GM23338 (cell line): ENCODE results near the gene SYNE1.

ENCODE experiments used
- CREB1 ChIP-seq: fragments of 250-450 bp; sonication (Bioruptor Pico); IDR thresholded peaks from 2 replicates; pipeline ENCODE4 v1.5.0; 2020; ENCODE audit warnings: low read depth, mild to moderate bottlenecking, moderate library complexity
- EZH2 ChIP-seq: fragments of 200-600 bp; sonication (generic); IDR thresholded peaks from one replicate; pipeline ENCODE4 v1.8.0; 2017; ENCODE audit warnings: antibody characterized with exemption, mild to moderate bottlenecking, low read depth; ENCODE audit not compliant: unreplicated experiment
- EZH2phosphoT487 ChIP-seq: fragments of 200-600 bp; sonication (generic); IDR thresholded peaks from one replicate; pipeline ENCODE4 v1.8.1; 2018; ENCODE audit warnings: antibody characterized with exemption; ENCODE audit not compliant: unreplicated experiment
- JUNB ChIP-seq: IDR thresholded peaks from one replicate; pipeline ENCODE4 v1.6.1; 2016; ENCODE audit warnings: antibody characterized with exemption; ENCODE audit not compliant: unreplicated experiment
- NANOG ChIP-seq: IDR thresholded peaks from 2 replicates; pipeline ENCODE4 v1.6.1; 2016; ENCODE audit warnings: antibody characterized with exemption, borderline replicate concordance
- POLR2AphosphoS5 ChIP-seq: IDR thresholded peaks from 2 replicates; pipeline ENCODE4 v1.6.1; 2016; ENCODE audit warnings: antibody characterized with exemption, low read depth
- STAT1 ChIP-seq: IDR thresholded peaks from one replicate; pipeline ENCODE4 v1.6.1; 2016; ENCODE audit warnings: antibody characterized with exemption; ENCODE audit not compliant: unreplicated experiment
- ZNF114 ChIP-seq: fragments of 250-450 bp; sonication (Bioruptor Pico); IDR thresholded peaks from 2 replicates; pipeline ENCODE4 v1.5.0; 2020; ENCODE audit warnings: mild to moderate bottlenecking, moderate library complexity
- ZNF331 ChIP-seq: fragments of 250-450 bp; sonication (Bioruptor Pico); IDR thresholded peaks from 2 replicates; pipeline ENCODE4 v1.5.0; 2020; ENCODE audit warnings: low read depth, mild to moderate bottlenecking, moderate library complexity
- TF ChIP-seq, protein P1 (sequence below), 2 experiments: fragments of 200-600 bp in 1 of 2; sonication (generic) in 1 of 2; conservative IDR thresholded peaks; 2 replicates each; pipeline versions ENCODE4 v1.5.1 to v1.6.1; 2016 to 2017; ENCODE audit warnings: antibody characterized with exemption in 2 of 2, low read depth in 2 of 2, mild to moderate bottlenecking in 2 of 2, moderate library complexity in 1 of 2
- TF ChIP-seq, protein P2 (sequence below): IDR thresholded peaks from one replicate; pipeline ENCODE4 v1.6.1; 2018; ENCODE audit warnings: antibody characterized with exemption; ENCODE audit not compliant: unreplicated experiment
- TF ChIP-seq, protein P3 (sequence below): fragments of 250-450 bp; sonication (Bioruptor Pico); IDR thresholded peaks from 2 replicates; pipeline ENCODE4 v1.5.0; 2020; ENCODE audit warnings: mild to moderate bottlenecking, moderate library complexity
- TF ChIP-seq, protein P4 (sequence below): IDR thresholded peaks from 2 replicates; pipeline ENCODE4 v1.6.1; 2016; ENCODE audit warnings: antibody characterized with exemption

DNA sequence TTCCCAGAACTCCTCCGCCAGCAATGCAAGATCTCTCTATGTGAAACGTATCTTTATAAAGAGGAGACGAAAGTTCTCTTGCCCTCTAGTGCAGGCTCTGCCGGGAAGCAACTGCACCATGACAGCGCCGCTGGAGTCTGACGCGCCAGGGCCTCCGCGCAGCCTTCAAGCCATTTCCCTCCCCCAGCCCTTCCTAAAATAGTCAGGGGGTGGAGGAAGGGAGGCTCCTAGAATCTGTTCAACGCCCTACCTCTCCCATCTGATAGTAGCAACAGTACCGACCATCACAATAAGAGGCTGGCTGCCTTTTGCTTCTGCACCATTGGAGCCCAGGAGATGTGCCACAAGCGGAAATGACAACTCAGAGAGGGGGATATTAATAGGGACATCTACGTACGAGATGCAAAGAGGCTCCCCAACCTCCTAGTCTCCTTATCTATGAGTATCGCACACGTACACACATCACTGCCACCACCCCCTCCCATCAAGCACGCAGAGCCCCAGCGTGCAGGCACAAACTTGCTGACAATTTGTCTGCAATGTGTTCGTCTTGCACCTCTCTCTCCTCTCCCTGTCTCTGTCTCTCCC is 1.0 kb downstream of the SYNE1 start:
- TF ChIP-seq, protein P1, sequence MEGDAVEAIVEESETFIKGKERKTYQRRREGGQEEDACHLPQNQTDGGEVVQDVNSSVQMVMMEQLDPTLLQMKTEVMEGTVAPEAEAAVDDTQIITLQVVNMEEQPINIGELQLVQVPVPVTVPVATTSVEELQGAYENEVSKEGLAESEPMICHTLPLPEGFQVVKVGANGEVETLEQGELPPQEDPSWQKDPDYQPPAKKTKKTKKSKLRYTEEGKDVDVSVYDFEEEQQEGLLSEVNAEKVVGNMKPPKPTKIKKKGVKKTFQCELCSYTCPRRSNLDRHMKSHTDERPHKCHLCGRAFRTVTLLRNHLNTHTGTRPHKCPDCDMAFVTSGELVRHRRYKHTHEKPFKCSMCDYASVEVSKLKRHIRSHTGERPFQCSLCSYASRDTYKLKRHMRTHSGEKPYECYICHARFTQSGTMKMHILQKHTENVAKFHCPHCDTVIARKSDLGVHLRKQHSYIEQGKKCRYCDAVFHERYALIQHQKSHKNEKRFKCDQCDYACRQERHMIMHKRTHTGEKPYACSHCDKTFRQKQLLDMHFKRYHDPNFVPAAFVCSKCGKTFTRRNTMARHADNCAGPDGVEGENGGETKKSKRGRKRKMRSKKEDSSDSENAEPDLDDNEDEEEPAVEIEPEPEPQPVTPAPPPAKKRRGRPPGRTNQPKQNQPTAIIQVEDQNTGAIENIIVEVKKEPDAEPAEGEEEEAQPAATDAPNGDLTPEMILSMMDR (conservative IDR thresholded peaks at IDR 0.05; ENCODE audit: low read depth in 2 of 2), result no peak
- TF ChIP-seq EZH2 (no peak), POLR2AphosphoS5 (no peak), EZH2phosphoT487 (no peak), JUNB (no peak), NANOG (no peak), CREB1 (CRISPR knock-in tag) (no peak), ZNF331 (CRISPR knock-in tag) (no peak), ZNF114 (no peak), STAT1 (no peak)
- TF ChIP-seq, protein P2, sequence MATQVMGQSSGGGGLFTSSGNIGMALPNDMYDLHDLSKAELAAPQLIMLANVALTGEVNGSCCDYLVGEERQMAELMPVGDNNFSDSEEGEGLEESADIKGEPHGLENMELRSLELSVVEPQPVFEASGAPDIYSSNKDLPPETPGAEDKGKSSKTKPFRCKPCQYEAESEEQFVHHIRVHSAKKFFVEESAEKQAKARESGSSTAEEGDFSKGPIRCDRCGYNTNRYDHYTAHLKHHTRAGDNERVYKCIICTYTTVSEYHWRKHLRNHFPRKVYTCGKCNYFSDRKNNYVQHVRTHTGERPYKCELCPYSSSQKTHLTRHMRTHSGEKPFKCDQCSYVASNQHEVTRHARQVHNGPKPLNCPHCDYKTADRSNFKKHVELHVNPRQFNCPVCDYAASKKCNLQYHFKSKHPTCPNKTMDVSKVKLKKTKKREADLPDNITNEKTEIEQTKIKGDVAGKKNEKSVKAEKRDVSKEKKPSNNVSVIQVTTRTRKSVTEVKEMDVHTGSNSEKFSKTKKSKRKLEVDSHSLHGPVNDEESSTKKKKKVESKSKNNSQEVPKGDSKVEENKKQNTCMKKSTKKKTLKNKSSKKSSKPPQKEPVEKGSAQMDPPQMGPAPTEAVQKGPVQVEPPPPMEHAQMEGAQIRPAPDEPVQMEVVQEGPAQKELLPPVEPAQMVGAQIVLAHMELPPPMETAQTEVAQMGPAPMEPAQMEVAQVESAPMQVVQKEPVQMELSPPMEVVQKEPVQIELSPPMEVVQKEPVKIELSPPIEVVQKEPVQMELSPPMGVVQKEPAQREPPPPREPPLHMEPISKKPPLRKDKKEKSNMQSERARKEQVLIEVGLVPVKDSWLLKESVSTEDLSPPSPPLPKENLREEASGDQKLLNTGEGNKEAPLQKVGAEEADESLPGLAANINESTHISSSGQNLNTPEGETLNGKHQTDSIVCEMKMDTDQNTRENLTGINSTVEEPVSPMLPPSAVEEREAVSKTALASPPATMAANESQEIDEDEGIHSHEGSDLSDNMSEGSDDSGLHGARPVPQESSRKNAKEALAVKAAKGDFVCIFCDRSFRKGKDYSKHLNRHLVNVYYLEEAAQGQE, result no peak
- TF ChIP-seq, protein P3, sequence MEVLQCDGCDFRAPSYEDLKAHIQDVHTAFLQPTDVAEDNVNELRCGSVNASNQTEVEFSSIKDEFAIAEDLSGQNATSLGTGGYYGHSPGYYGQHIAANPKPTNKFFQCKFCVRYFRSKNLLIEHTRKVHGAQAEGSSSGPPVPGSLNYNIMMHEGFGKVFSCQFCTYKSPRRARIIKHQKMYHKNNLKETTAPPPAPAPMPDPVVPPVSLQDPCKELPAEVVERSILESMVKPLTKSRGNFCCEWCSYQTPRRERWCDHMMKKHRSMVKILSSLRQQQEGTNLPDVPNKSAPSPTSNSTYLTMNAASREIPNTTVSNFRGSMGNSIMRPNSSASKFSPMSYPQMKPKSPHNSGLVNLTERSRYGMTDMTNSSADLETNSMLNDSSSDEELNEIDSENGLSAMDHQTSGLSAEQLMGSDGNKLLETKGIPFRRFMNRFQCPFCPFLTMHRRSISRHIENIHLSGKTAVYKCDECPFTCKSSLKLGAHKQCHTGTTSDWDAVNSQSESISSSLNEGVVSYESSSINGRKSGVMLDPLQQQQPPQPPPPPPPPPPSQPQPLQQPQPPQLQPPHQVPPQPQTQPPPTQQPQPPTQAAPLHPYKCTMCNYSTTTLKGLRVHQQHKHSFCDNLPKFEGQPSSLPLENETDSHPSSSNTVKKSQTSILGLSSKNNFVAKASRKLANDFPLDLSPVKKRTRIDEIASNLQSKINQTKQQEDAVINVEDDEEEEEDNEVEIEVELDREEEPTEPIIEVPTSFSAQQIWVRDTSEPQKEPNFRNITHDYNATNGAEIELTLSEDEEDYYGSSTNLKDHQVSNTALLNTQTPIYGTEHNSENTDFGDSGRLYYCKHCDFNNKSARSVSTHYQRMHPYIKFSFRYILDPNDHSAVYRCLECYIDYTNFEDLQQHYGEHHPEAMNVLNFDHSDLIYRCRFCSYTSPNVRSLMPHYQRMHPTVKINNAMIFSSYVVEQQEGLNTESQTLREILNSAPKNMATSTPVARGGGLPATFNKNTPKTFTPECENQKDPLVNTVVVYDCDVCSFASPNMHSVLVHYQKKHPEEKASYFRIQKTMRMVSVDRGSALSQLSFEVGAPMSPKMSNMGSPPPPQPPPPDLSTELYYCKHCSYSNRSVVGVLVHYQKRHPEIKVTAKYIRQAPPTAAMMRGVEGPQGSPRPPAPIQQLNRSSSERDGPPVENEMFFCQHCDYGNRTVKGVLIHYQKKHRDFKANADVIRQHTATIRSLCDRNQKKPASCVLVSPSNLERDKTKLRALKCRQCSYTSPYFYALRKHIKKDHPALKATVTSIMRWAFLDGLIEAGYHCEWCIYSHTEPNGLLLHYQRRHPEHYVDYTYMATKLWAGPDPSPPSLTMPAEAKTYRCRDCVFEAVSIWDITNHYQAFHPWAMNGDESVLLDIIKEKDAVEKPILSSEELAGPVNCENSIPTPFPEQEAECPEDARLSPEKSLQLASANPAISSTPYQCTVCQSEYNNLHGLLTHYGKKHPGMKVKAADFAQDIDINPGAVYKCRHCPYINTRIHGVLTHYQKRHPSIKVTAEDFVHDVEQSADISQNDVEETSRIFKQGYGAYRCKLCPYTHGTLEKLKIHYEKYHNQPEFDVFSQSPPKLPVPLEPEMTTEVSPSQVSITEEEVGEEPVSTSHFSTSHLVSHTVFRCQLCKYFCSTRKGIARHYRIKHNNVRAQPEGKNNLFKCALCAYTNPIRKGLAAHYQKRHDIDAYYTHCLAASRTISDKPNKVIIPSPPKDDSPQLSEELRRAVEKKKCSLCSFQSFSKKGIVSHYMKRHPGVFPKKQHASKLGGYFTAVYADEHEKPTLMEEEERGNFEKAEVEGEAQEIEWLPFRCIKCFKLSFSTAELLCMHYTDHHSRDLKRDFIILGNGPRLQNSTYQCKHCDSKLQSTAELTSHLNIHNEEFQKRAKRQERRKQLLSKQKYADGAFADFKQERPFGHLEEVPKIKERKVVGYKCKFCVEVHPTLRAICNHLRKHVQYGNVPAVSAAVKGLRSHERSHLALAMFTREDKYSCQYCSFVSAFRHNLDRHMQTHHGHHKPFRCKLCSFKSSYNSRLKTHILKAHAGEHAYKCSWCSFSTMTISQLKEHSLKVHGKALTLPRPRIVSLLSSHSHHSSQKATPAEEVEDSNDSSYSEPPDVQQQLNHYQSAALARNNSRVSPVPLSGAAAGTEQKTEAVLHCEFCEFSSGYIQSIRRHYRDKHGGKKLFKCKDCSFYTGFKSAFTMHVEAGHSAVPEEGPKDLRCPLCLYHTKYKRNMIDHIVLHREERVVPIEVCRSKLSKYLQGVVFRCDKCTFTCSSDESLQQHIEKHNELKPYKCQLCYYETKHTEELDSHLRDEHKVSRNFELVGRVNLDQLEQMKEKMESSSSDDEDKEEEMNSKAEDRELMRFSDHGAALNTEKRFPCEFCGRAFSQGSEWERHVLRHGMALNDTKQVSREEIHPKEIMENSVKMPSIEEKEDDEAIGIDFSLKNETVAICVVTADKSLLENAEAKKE, result no peak
- TF ChIP-seq, protein P4, sequence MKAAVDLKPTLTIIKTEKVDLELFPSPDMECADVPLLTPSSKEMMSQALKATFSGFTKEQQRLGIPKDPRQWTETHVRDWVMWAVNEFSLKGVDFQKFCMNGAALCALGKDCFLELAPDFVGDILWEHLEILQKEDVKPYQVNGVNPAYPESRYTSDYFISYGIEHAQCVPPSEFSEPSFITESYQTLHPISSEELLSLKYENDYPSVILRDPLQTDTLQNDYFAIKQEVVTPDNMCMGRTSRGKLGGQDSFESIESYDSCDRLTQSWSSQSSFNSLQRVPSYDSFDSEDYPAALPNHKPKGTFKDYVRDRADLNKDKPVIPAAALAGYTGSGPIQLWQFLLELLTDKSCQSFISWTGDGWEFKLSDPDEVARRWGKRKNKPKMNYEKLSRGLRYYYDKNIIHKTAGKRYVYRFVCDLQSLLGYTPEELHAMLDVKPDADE, result no peak
